B cell (primary cell): ENCODE measurements around the gene TBC1D2B.
"Not testable (repeated sequence)": the region's sequence is repeated elsewhere in the genome, so short reads cannot be mapped to it uniquely, and the experiment has no call there.

Experiments
- CTCF ChIP-seq: fragments of 200-600 bp; IDR thresholded peaks from one replicate; pipeline ENCODE4 v1.8.0; 2022; ENCODE audit warnings: antibody characterized with exemption, mild to moderate bottlenecking
- EZH2 ChIP-seq: IDR thresholded peaks from 2 replicates; pipeline ENCODE4 v1.6.1; 2012; ENCODE audit warnings: borderline replicate concordance, low read depth, mild to moderate bottlenecking, moderate library complexity, low read length; ENCODE audit not compliant: insufficient read depth, poor library complexity, severe bottlenecking

- TF ChIP-seq CTCF, EZH2: not testable (repeated sequence)
These were observed 83.4 kb downstream of the TBC1D2B start for GRCh38 chr15:77993970-77994693.
